Thyroid gland (tissue), 4 donors: ENCODE measurements around the gene OTOF. TPM values are rescaled to one million over a fixed set of nuclear protein-coding genes. Genes with fewer than 3 reads are reported as not detected.

Experiments used
- DNase-seq, 2 donors: peaks; one replicate each; pipeline ENCODE4 v3.0.0-alpha.2; 2019
- H3K27ac ChIP-seq, 3 donors: fragments of 200-600 bp; sonication (generic); 1 replicate in 2 of 3; 2 replicates in 1 of 3; pipeline ENCODE4 v1.5.1; 2016 to 2019; ENCODE audit warnings: mild to moderate bottlenecking in 1 of 3, moderate library complexity in 1 of 3
- H3K27me3 ChIP-seq: fragments of 200-600 bp; sonication (generic); one replicate; pipeline ENCODE4 v1.5.1; 2019
- H3K36me3 ChIP-seq, 2 donors: fragments of 200-600 bp; sonication (generic); one replicate each; pipeline ENCODE4 v1.5.1; 2016 to 2019
- H3K4me1 ChIP-seq, 2 donors: fragments of 200-600 bp; sonication (generic); one replicate each; pipeline ENCODE4 v1.5.1; 2017 to 2019
- H3K4me3 ChIP-seq, 3 donors: fragments of 200-600 bp; sonication (generic); replicated peaks in 1 of 3; 1 replicate in 2 of 3; 2 replicates in 1 of 3; pipeline ENCODE4 v1.5.1; 2016; ENCODE audit warnings: mild to moderate bottlenecking in 1 of 3
- H3K9me3 ChIP-seq: fragments of 200-600 bp; sonication (generic); one replicate; pipeline ENCODE4 v1.5.1; 2017
- POLR2A ChIP-seq, 2 donors: fragments of 450-650 bp; IDR thresholded peaks; one replicate each; pipeline ENCODE4 v1.6.1; 2017; ENCODE audit warnings: antibody characterized with exemption in 2 of 2, mild to moderate bottlenecking in 2 of 2, moderate library complexity in 1 of 2
- WGBS, 2 donors: methylation state at CpG; one replicate each; pipeline ENCODE4 v1.1.5; 2017; 5-methylcytosine and 5-hydroxymethylcytosine counted together
- intact Hi-C: fragments of 100-400 bp; cut with DNase I; formaldehyde crosslinking; loops from one replicate; pipeline ENCODE4 v1.15.1; 2023
- total RNA-seq, 4 donors: library from RNA; depleted of rRNA; stranded (reverse); fragments of >200 nt; gene quantifications; one replicate each; pipeline ENCODE4 v1.2.3, GENCODE V29; 2016
- TF ChIP-seq, protein P1 (sequence below), 6 experiments: fragments of 200-600 bp in 3 of 6; fragments of 450-650 bp in 3 of 6; sonication (generic) in 3 of 6; IDR thresholded peaks; one replicate each; pipeline ENCODE4 v1.5.1; 2016 to 2019; ENCODE audit warnings: antibody characterized with exemption in 6 of 6, mild to moderate bottlenecking in 2 of 6, inconsistent platforms in 1 of 6, moderate library complexity in 1 of 6

The OTOF gene
- total RNA-seq, 4 donors from 2014 or later = 0.67 TPM; not detected in 3

DNA sequence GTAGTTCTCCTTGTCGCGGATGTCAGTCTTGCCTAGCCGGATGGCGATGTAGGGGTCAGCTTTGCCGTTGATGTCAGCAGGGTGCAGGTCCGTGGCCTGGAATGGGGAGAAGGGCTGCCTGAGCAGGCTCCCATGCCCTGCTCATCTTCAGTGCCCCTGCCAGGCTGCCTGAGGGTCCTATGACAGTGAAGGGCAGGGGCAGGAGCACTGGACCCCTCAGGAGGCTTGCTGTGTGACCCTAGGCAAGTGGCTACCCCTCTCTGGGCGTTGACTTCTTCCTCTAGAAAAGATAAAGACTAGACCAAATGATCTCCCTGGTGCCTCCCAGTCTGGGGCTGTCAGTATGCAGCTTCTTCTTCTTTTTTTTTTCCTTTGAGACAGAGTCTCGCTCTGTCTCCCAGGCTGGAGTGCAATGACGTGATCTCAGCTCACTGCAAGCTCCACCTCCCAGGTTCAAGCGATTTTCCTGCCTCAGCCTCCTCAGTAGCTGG lies 11.9 kb downstream of the OTOF start:
- H3K36me3 ChIP-seq = no peaks in the 10 kb centered on the region
- H3K4me3 ChIP-seq = no peak overlapping the region
- H3K9me3 ChIP-seq = no peaks in the 10 kb centered on the region
- TF ChIP-seq, protein P1, sequence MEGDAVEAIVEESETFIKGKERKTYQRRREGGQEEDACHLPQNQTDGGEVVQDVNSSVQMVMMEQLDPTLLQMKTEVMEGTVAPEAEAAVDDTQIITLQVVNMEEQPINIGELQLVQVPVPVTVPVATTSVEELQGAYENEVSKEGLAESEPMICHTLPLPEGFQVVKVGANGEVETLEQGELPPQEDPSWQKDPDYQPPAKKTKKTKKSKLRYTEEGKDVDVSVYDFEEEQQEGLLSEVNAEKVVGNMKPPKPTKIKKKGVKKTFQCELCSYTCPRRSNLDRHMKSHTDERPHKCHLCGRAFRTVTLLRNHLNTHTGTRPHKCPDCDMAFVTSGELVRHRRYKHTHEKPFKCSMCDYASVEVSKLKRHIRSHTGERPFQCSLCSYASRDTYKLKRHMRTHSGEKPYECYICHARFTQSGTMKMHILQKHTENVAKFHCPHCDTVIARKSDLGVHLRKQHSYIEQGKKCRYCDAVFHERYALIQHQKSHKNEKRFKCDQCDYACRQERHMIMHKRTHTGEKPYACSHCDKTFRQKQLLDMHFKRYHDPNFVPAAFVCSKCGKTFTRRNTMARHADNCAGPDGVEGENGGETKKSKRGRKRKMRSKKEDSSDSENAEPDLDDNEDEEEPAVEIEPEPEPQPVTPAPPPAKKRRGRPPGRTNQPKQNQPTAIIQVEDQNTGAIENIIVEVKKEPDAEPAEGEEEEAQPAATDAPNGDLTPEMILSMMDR (IDR thresholded peaks at IDR 0.05) = no peak
- TF ChIP-seq POLR2A (IDR thresholded peaks at IDR 0.05) = no peak
- no peak for DNase-seq
- H3K27ac ChIP-seq = no peak overlapping the region
- peaks cover 0 to 3% of the 10 kb centered on the region in 2 donors for H3K4me1 ChIP-seq
- intact Hi-C loops = loop anchor here (10.0 kb wide), 1 partner anchor 61 kb away; the partner anchor contains the start of gene DRC1
- no peaks in the 10 kb centered on the region for H3K27me3 ChIP-seq
- 85 to 86% methylated on average over 10 of the region's 10 CpGs for WGBS, 2 donors

DNA sequence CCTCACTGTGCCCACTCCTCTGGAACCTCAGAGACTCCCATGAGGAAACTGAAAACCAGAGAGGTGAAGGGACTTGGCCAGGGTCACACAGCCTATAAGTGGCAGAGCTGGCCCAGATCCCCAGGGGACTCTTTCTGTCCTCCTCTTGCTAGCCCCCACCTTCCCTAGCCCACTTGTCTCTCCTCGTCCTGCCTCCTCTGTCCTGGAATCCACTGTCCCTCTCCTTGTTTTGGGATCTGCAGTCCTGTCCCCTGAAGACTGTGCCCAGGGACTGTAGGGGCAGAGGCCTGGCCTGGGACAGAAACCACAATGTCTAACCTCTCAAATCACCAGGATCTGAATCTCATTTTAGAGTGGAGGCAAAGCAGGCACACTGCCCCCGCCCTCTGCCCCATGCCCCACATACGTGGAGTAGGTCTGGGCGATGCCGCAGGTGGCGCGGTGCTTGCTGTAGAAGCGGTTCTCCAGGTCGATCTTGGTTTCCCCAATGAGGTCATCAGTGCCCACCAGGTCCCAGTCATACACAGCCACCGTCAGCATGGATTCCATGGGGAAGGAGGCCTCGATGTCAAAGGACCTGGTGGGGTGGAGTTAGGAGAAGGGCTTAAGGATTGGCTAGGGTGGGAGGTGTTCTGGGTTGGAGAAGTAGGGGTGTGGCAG lies 12.5 kb downstream of the OTOF start:
- intact Hi-C loops = loop anchor here (10.0 kb wide), 1 partner anchor 61 kb away; the partner anchor contains the start of gene DRC1
- TF ChIP-seq, protein P1 (IDR thresholded peaks at IDR 0.05) = no peak
- TF ChIP-seq POLR2A (IDR thresholded peaks at IDR 0.05) = no peak
- H3K27ac ChIP-seq = no peak overlapping the region

DNA sequence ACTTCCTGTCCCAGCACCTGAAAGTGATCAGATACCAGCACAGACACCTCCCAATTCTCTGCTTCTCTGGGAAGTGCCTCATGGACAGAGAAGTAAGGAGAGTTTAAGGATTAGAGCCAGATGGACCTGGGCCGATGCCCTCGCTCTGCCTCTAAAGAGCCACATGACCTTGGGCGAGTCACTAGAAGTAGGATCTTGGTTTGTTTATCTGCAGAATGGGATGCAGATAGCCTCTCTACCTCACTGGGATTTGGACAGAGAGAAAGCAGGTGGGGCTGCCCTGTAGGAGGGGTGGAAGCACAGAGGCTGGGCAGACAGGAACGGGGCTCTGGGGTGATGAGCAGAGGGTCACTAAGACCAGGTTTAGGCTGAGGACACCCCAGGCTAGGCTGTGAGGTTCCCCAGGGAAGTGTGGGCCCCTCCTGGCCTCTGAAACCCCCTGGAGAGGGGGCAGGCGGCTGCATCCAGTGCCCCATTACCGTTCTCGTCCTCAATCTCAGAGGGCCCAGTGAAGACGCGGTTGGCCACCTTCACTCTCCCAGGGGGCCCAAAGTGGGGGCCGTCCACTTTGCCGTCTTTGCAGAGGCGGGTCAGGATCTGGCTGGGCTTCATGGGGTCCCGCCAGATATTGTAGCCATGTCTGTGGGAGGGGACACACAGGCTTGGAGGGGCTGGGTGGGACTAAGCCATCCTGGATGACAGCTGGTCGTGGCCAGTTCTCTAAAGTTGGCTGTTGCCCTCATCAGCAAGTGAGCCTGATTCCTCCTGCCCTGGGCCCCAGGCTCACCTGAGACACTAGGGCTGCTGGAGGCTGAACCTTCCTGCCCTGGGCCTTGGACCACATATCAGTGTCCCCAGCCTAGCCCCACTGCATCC lies 13.3 kb downstream of the OTOF start:
- 74 to 79% methylated on average over 11 to 14 of the region's 14 CpGs for WGBS, 2 donors
- TF ChIP-seq, protein P1 (IDR thresholded peaks at IDR 0.05) = no peak
- intact Hi-C loops = loop anchor here (10.0 kb wide), 1 partner anchor 60 kb away; the partner anchor contains the start of gene DRC1

More for the DNA sequence above, 12.5 kb downstream of the OTOF start:
- H3K4me1 ChIP-seq = peaks cover 0 to 3% of the 10 kb centered on the region in 2 donors
- H3K9me3 ChIP-seq = no peaks in the 10 kb centered on the region
- WGBS, 2 donors = 92 to 96% methylated on average over 9 to 11 of the region's 11 CpGs
- no peaks in the 10 kb centered on the region for H3K27me3 ChIP-seq
- DNase-seq = no peak
- no peaks in the 10 kb centered on the region for H3K36me3 ChIP-seq
- H3K4me3 ChIP-seq = no peak overlapping the region

DNA sequence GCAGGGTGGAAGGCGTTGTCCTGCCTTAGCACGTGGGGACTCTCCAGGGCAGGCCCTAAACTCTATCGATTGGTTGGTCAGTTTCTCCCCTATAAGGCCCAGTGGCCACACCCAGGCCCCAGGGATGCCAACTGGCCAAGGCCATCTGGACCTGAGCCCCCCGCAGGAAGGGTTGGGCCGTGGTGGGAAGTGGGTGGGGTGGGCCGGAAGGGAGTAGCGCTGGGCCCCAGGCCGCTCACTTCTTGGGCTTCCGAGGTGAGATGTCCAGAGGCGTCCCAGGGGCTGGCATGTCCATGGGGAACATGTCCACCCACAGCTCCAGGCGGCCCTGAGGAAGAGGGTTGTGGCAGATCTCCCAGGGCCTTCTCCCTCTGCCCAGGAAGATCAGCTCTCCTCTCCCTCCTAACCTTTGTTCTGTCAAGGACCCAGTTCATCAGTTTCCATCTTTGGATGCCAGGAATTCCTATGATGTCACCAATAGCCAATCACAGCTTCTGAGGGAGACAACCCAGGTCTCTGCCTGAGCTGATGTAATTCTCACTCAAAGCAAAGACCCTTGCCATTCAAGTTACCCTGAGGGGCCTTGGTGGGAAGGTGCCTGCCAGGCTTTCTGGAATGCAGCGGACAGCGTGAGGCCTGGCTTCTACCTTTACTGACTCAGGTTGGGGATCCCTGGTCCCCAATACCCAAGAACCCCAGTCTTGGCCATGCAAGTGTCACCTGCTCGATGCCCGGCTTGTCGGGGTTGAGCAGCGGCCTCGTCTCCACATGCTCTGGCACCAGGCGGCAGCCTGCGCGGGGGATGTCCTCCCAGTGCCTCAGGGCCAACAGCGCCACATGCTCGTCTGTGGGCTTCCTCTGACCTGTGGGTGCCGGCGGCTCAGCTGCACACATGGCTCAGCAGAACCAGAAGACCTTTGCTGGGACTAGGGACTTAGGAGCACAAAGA lies 14.4 kb downstream of the OTOF start:
- no peak for DNase-seq
- H3K27me3 ChIP-seq = no peaks in the 10 kb centered on the region
- intact Hi-C loops = loop anchor here (10.0 kb wide), 1 partner anchor 59 kb away; the partner anchor contains the start of gene DRC1
- H3K4me1 ChIP-seq = peaks cover 0 to 4% of the 10 kb centered on the region in 2 donors
- H3K36me3 ChIP-seq = no peaks in the 10 kb centered on the region
- no peak overlapping the region for H3K27ac ChIP-seq
- H3K4me3 ChIP-seq = no peak overlapping the region
- no peaks in the 10 kb centered on the region for H3K9me3 ChIP-seq
- TF ChIP-seq, protein P1 (IDR thresholded peaks at IDR 0.05) = no peak
- no peak for TF ChIP-seq POLR2A (IDR thresholded peaks at IDR 0.05)
- WGBS, 2 donors = 89 to 93% methylated on average over 12 to 23 of the region's 25 CpGs

More for the DNA sequence above, 13.3 kb downstream of the OTOF start:
- H3K27me3 ChIP-seq = no peaks in the 10 kb centered on the region
- H3K27ac ChIP-seq = no peak overlapping the region
- H3K9me3 ChIP-seq = no peaks in the 10 kb centered on the region
- DNase-seq = no peak
- no peaks in the 10 kb centered on the region for H3K36me3 ChIP-seq
- H3K4me3 ChIP-seq = no peak overlapping the region
- H3K4me1 ChIP-seq = peaks cover 0 to 3% of the 10 kb centered on the region in 2 donors
